HepG2 (cell line): Measurements from ENCODE around the gene VPS37D. TPM values are rescaled to one million over a fixed set of nuclear protein-coding genes. Genes with fewer than 3 reads are reported as not detected.

Source experiments
- EP300 ChIP-seq, 3 experiments: sonication (generic) in 1 of 3; formaldehyde crosslinking in 1 of 3; IDR thresholded peaks; 2 replicates each; pipeline versions ENCODE4 v1.5.1 to v1.6.1; 2011 to 2020; ENCODE audit warnings: low read depth in 2 of 3, low read length in 2 of 3, borderline replicate concordance in 1 of 3, improper control_type of control experiment in 1 of 3, mild to moderate bottlenecking in 1 of 3, missing genetic modification reagents in 1 of 3, moderate library complexity in 1 of 3
- HOXA5 ChIP-seq: sonication (generic); formaldehyde crosslinking; IDR thresholded peaks from 2 replicates; pipeline ENCODE4 v1.4.0; 2020; ENCODE audit warnings: missing genetic modification reagents
- IRF2 ChIP-seq: IDR thresholded peaks from 2 replicates; pipeline ENCODE4 v1.6.1; 2018; ENCODE audit warnings: missing genetic modification reagents, missing compliant biosample characterization
- NCOA2 ChIP-seq: sonication (generic); formaldehyde crosslinking; IDR thresholded peaks from 2 replicates; pipeline ENCODE4 v1.8.0; 2022; ENCODE audit warnings: inconsistent platforms
- PCBP1 ChIP-seq: fragments of 200-400 bp; formaldehyde crosslinking; IDR thresholded peaks from 2 replicates; pipeline ENCODE4 v1.6.1; 2017; ENCODE audit warnings: mild to moderate bottlenecking, low read depth, low read length, borderline replicate concordance
- RCOR2 ChIP-seq: IDR thresholded peaks from 2 replicates; pipeline ENCODE4 v1.6.1; 2016; ENCODE audit warnings: missing biosample characterization, missing genetic modification reagents
- STAT5B ChIP-seq: sonication (generic); formaldehyde crosslinking; IDR thresholded peaks from 2 replicates; pipeline ENCODE4 v1.4.0; 2020; ENCODE audit warnings: missing genetic modification reagents
- ZBTB7A ChIP-seq: sonication (generic); formaldehyde crosslinking; IDR thresholded peaks from 2 replicates; pipeline ENCODE4 v1.8.0; 2022; ENCODE audit warnings: mild to moderate bottlenecking, missing genetic modification reagents
- ZHX1 ChIP-seq: sonication (generic); formaldehyde crosslinking; IDR thresholded peaks from 2 replicates; pipeline ENCODE4 v1.8.1; 2022; ENCODE audit warnings: low read depth, mild to moderate bottlenecking, missing genetic modification reagents
- ZNF33A ChIP-seq: sonication (generic); formaldehyde crosslinking; IDR thresholded peaks from 2 replicates; pipeline ENCODE4 v1.5.1; 2020; ENCODE audit warnings: missing genetic modification reagents, mild to moderate bottlenecking, moderate library complexity, borderline replicate concordance
- ZNF446 ChIP-seq: sonication (generic); formaldehyde crosslinking; IDR thresholded peaks from 2 replicates; pipeline ENCODE4 v1.5.0; 2020; ENCODE audit warnings: mild to moderate bottlenecking, missing genetic modification reagents
- ZNF451 ChIP-seq: sonication (generic); formaldehyde crosslinking; IDR thresholded peaks from 2 replicates; pipeline ENCODE4 v1.5.0; 2020; ENCODE audit warnings: mild to moderate bottlenecking, missing genetic modification reagents
- ZNF652 ChIP-seq: IDR thresholded peaks from 2 replicates; pipeline ENCODE4 v1.6.1; 2016; ENCODE audit warnings: low read depth, borderline replicate concordance
- ZSCAN12 ChIP-seq: sonication (generic); formaldehyde crosslinking; IDR thresholded peaks from 2 replicates; pipeline ENCODE4 v1.9.0; 2021; ENCODE audit warnings: mild to moderate bottlenecking, missing genetic modification reagents
- polyA plus RNA-seq, 8 experiments: library from polyadenylated mRNA; depleted of rRNA in 3 of 8; stranded (reverse) in 7 of 8; unstranded in 1 of 8; fragments of >200 nt; fragmentation: Illumina TruSeq in 4 of 8; extraction: Trizol in 4 of 8; gene quantifications; 2 replicates each; pipeline versions ENCODE4 v1.2.1 to v1.2.3, GENCODE V29; 2011 to 2016; ENCODE audit warnings: low read depth in 4 of 8, missing spikeins in 1 of 8, mixed read lengths in 1 of 8; ENCODE audit not compliant: insufficient read depth in 1 of 8
- total RNA-seq, 5 experiments: library from RNA; depleted of rRNA; stranded (reverse); fragments of >200 nt; fragmentation: Illumina TruSeq; extraction: Trizol; gene quantifications; 2 replicates each; pipeline ENCODE4 v1.2.3, GENCODE V29; 2016; ENCODE audit warnings: low read depth in 1 of 5
- TF ChIP-seq, protein P1 (sequence below): sonication (generic); formaldehyde crosslinking; IDR thresholded peaks from 2 replicates; pipeline ENCODE4 v1.4.0; 2020; ENCODE audit warnings: missing genetic modification reagents
- TF ChIP-seq, protein P2 (sequence below): IDR thresholded peaks from 2 replicates; pipeline ENCODE4 v1.6.1; 2012; ENCODE audit warnings: low read depth, low read length, improper control_type of control experiment
- TF ChIP-seq, protein P3 (sequence below): sonication (generic); formaldehyde crosslinking; IDR thresholded peaks from 2 replicates; pipeline ENCODE4 v1.8.0; 2022; ENCODE audit warnings: low read depth, missing genetic modification reagents
- TF ChIP-seq, protein P4 (sequence below): sonication (generic); formaldehyde crosslinking; IDR thresholded peaks from 2 replicates; pipeline ENCODE4 v1.8.0; 2022; ENCODE audit warnings: mild to moderate bottlenecking, missing genetic modification reagents; ENCODE audit not compliant: insufficient replicate concordance

The VPS37D gene
- total and polyA plus RNA-seq, 2 of the 13 experiments (the other 11 are each of a cell fraction or from before 2014, with no cell fraction given) = 3.8 to 6.3 TPM

GRCh38 chr7:73622909-73623797 lies 44.5 kb upstream of the VPS37D start (continued):
- TF ChIP-seq RCOR2 (CRISPR knock-in tag) (peak; percentile 74), ZHX1 (CRISPR knock-in tag) (peak; percentile 85), IRF2 (CRISPR knock-in tag) (peak; percentile 73; the same call in 1 of the 2 replicates), PCBP1 (peak; percentile 72; the same call in 1 of the 2 replicates), ZNF33A (CRISPR knock-in tag) (no peak), NCOA2 (CRISPR knock-in tag) (peak; percentile 95), ZNF446 (CRISPR knock-in tag) (peak; percentile 23), STAT5B (no peak), ZNF652 (no peak), EP300 (IDR thresholded peaks at IDR 0.05; ENCODE audit: low read depth in 2 of 2, low read length in 2 of 2) (peak; percentile 90 to 94), EP300 (CRISPR knock-in tag; IDR thresholded peaks at IDR 0.05; ENCODE audit: borderline replicate concordance) (peak; percentile 95), ZNF451 (CRISPR knock-in tag) (no peak; the same call in 1 of the 2 replicates), ZBTB7A (CRISPR knock-in tag) (peak; percentile 92), ZSCAN12 (CRISPR knock-in tag) (no peak), HOXA5 (CRISPR knock-in tag) (peak; percentile 22; the same call in 1 of the 2 replicates)
- TF ChIP-seq, protein P1, sequence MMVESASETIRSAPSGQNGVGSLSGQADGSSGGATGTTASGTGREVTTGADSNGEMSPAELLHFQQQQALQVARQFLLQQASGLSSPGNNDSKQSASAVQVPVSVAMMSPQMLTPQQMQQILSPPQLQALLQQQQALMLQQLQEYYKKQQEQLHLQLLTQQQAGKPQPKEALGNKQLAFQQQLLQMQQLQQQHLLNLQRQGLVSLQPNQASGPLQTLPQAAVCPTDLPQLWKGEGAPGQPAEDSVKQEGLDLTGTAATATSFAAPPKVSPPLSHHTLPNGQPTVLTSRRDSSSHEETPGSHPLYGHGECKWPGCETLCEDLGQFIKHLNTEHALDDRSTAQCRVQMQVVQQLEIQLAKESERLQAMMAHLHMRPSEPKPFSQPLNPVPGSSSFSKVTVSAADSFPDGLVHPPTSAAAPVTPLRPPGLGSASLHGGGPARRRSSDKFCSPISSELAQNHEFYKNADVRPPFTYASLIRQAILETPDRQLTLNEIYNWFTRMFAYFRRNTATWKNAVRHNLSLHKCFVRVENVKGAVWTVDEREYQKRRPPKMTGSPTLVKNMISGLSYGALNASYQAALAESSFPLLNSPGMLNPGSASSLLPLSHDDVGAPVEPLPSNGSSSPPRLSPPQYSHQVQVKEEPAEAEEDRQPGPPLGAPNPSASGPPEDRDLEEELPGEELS (CRISPR knock-in tag) = peak; percentile 90
- TF ChIP-seq, protein P2, sequence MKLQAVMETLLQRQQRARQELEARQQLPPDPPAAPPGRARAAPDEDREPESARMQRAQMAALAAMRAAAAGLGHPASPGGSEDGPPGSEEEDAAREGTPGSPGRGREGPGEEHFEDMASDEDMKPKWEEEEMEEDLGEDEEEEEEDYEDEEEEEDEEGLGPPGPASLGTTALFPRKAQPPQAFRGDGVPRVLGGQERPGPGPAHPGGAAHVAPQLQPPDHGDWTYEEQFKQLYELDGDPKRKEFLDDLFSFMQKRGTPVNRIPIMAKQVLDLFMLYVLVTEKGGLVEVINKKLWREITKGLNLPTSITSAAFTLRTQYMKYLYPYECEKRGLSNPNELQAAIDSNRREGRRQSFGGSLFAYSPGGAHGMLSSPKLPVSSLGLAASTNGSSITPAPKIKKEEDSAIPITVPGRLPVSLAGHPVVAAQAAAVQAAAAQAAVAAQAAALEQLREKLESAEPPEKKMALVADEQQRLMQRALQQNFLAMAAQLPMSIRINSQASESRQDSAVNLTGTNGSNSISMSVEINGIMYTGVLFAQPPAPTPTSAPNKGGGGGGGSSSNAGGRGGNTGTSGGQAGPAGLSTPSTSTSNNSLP = peak; percentile 61
- TF ChIP-seq, protein P3, sequence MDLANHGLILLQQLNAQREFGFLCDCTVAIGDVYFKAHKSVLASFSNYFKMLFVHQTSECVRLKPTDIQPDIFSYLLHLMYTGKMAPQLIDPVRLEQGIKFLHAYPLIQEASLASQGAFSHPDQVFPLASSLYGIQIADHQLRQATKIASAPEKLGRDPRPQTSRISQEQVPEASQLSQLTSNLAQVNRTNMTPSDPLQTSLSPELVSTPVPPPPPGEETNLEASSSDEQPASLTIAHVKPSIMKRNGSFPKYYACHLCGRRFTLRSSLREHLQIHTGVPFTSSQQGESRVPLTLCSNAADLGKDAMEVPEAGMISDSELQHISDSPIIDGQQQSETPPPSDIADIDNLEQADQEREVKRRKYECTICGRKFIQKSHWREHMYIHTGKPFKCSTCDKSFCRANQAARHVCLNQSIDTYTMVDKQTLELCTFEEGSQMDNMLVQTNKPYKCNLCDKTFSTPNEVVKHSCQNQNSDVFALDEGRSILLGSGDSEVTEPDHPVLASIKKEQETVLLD (CRISPR knock-in tag) = 0 out of 2 replicates have a peak, but pooled peaks have one; percentile 34
- TF ChIP-seq, protein P4, sequence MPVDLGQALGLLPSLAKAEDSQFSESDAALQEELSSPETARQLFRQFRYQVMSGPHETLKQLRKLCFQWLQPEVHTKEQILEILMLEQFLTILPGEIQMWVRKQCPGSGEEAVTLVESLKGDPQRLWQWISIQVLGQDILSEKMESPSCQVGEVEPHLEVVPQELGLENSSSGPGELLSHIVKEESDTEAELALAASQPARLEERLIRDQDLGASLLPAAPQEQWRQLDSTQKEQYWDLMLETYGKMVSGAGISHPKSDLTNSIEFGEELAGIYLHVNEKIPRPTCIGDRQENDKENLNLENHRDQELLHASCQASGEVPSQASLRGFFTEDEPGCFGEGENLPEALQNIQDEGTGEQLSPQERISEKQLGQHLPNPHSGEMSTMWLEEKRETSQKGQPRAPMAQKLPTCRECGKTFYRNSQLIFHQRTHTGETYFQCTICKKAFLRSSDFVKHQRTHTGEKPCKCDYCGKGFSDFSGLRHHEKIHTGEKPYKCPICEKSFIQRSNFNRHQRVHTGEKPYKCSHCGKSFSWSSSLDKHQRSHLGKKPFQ (CRISPR knock-in tag) = peak; percentile 95
